ENCODE data around the gene RAB35.

Gene RAB35

GRCh38 chr12:120077260-120077659, 39.3 kb downstream of the RAB35 start:
- H3K4me2 ChIP-seq (ENCODE audit: low read length): no peak overlapping the region
- H3K9me3 ChIP-seq (replicated peaks; ENCODE audit: low read length): no peaks in the 10 kb centered on the region
- no peak overlapping the region for H3K9ac ChIP-seq (ENCODE audit: low read depth, low read length)
- peaks cover 38% of the 10 kb centered on the region for H3K27me3 ChIP-seq (ENCODE audit: control insufficient read depth, insufficient read depth, low read length)
- H3K36me3 ChIP-seq (ENCODE audit: insufficient read depth, low read length): no peaks in the 10 kb centered on the region
- no peak overlapping the region for H3K4me3 ChIP-seq (ENCODE audit: low read length)
- no peaks in the 10 kb centered on the region for H3K4me1 ChIP-seq (ENCODE audit: control insufficient read depth, insufficient read depth, low read length)

GRCh38 chr12:120076651-120077050, 39.9 kb downstream of the RAB35 start:
- no peak overlapping the region for H3K9ac ChIP-seq (ENCODE audit: low read depth, low read length)
- no peak overlapping the region for H3K4me3 ChIP-seq (ENCODE audit: low read length)
- H3K9me3 ChIP-seq (replicated peaks; ENCODE audit: low read length): no peaks in the 10 kb centered on the region
- H3K36me3 ChIP-seq (ENCODE audit: insufficient read depth, low read length): no peaks in the 10 kb centered on the region
- H3K4me1 ChIP-seq (ENCODE audit: control insufficient read depth, insufficient read depth, low read length): no peaks in the 10 kb centered on the region
- no peak overlapping the region for H3K4me2 ChIP-seq (ENCODE audit: low read length)
- peaks cover 43% of the 10 kb centered on the region for H3K27me3 ChIP-seq (ENCODE audit: control insufficient read depth, insufficient read depth, low read length)

DNA sequence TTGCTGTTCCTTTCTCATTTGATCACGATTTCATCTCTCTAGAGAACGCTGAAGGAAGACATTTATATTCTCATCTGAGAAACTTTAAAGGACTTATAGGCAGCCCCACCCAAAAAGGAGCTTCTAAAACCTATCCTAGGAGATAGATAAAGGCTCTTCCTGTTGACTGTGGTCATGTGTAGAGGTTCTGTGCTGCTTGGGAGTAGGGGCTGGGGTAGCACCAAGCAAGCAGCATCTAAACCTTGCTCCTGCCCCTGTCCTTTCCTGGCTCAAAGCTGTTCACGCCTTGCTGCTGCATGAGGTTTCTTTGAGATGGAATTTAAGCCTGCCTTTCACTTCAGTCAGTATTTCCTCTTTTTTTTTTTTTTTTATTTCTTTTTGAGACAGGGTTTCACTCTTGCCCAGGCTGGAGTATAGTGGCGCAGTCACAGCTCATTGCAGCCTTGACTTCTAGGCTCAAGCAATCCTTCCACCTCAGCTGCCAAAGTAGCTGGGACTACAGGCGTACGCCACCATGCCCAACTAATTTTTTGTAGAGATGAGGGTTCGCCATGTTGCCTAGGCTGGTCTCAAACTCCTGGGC, 41.4 kb downstream of the RAB35 start:
- Histone ChIP-seq H3K4me1 (ENCODE audit: control insufficient read depth, insufficient read depth, low read length) (no peaks in the 10 kb centered on the region), H3K9ac (ENCODE audit: low read depth, low read length) (no peak overlapping the region), H3K27me3 (ENCODE audit: control insufficient read depth, insufficient read depth, low read length) (peaks cover 36% of the 10 kb centered on the region), H3K4me3 (ENCODE audit: low read length) (no peak overlapping the region), H3K4me2 (ENCODE audit: low read length) (no peak overlapping the region), H3K36me3 (ENCODE audit: insufficient read depth, low read length) (no peaks in the 10 kb centered on the region), H3K9me3 (replicated peaks; ENCODE audit: low read length) (no peaks in the 10 kb centered on the region)

- H3K4me2 ChIP-seq (ENCODE audit: low read length): no peak overlapping the region
- peaks cover 48% of the 10 kb centered on the region for H3K27me3 ChIP-seq (ENCODE audit: control insufficient read depth, insufficient read depth, low read length)
- no peaks in the 10 kb centered on the region for H3K36me3 ChIP-seq (ENCODE audit: insufficient read depth, low read length)
- no peak overlapping the region for H3K9ac ChIP-seq (ENCODE audit: low read depth, low read length)
- H3K9me3 ChIP-seq (replicated peaks; ENCODE audit: low read length): no peaks in the 10 kb centered on the region
- no peak overlapping the region for H3K4me3 ChIP-seq (ENCODE audit: low read length)
- no peaks in the 10 kb centered on the region for H3K4me1 ChIP-seq (ENCODE audit: control insufficient read depth, insufficient read depth, low read length)
Measured at GRCh38 chr12:120072472-120073249, 43.9 kb downstream of the RAB35 start.

GRCh38 chr12:120071493-120072020, 45.0 kb downstream of the RAB35 start:
- no peak overlapping the region for H3K4me3 ChIP-seq (ENCODE audit: low read length)
- no peak overlapping the region for H3K9ac ChIP-seq (ENCODE audit: low read depth, low read length)
- no peak overlapping the region for H3K4me2 ChIP-seq (ENCODE audit: low read length)
- H3K4me1 ChIP-seq (ENCODE audit: control insufficient read depth, insufficient read depth, low read length): no peaks in the 10 kb centered on the region
- H3K9me3 ChIP-seq (replicated peaks; ENCODE audit: low read length): no peaks in the 10 kb centered on the region
- peaks cover 45% of the 10 kb centered on the region for H3K27me3 ChIP-seq (ENCODE audit: control insufficient read depth, insufficient read depth, low read length)
- no peaks in the 10 kb centered on the region for H3K36me3 ChIP-seq (ENCODE audit: insufficient read depth, low read length)

DNA sequence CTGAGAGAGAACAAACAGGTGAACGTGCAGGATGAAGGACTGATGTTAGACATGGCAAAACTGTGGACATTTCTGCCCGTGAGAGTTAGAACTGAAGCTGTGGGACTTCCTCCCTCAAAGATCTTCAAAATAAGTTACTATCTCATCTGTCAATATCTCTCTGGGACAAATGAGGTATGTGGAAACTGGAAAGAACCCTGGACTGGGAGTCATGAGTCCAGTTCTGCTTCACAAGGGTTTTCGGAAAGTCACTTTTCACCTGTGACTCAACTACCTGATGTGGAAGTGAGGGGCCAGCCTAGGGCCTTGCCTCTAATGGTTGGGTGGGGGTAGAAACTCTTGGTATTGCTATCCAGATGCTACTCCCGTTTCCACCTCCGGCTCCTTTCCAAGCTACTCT, 47.3 kb downstream of the RAB35 start:
- no peaks in the 10 kb centered on the region for H3K9me3 ChIP-seq (replicated peaks; ENCODE audit: low read length)
- no peaks in the 10 kb centered on the region for H3K4me1 ChIP-seq (ENCODE audit: control insufficient read depth, insufficient read depth, low read length)
- H3K4me3 ChIP-seq (ENCODE audit: low read length): no peak overlapping the region
- no peak overlapping the region for H3K9ac ChIP-seq (ENCODE audit: low read depth, low read length)
- peaks cover 53% of the 10 kb centered on the region for H3K27me3 ChIP-seq (ENCODE audit: control insufficient read depth, insufficient read depth, low read length)
- no peaks in the 10 kb centered on the region for H3K36me3 ChIP-seq (ENCODE audit: insufficient read depth, low read length)
- no peak overlapping the region for H3K4me2 ChIP-seq (ENCODE audit: low read length)

GRCh38 chr12:120067901-120068300, 48.7 kb downstream of the RAB35 start:
- Histone ChIP-seq H3K27me3 (ENCODE audit: control insufficient read depth, insufficient read depth, low read length) (peaks cover 65% of the 10 kb centered on the region), H3K4me3 (ENCODE audit: low read length) (no peak overlapping the region), H3K9me3 (replicated peaks; ENCODE audit: low read length) (no peaks in the 10 kb centered on the region), H3K9ac (ENCODE audit: low read depth, low read length) (no peak overlapping the region), H3K4me2 (ENCODE audit: low read length) (no peak overlapping the region), H3K4me1 (ENCODE audit: control insufficient read depth, insufficient read depth, low read length) (no peaks in the 10 kb centered on the region), H3K36me3 (ENCODE audit: insufficient read depth, low read length) (no peaks in the 10 kb centered on the region)

- Histone ChIP-seq H3K27me3 (ENCODE audit: control insufficient read depth, insufficient read depth, low read length) (peaks cover 71% of the 10 kb centered on the region), H3K36me3 (ENCODE audit: insufficient read depth, low read length) (no peaks in the 10 kb centered on the region), H3K4me2 (ENCODE audit: low read length) (no peak overlapping the region), H3K9ac (ENCODE audit: low read depth, low read length) (no peak overlapping the region), H3K9me3 (replicated peaks; ENCODE audit: low read length) (no peaks in the 10 kb centered on the region), H3K4me1 (ENCODE audit: control insufficient read depth, insufficient read depth, low read length) (no peaks in the 10 kb centered on the region), H3K4me3 (ENCODE audit: low read length) (no peak overlapping the region)
Measured at GRCh38 chr12:120067084-120067869, 49.3 kb downstream of the RAB35 start.

DNA sequence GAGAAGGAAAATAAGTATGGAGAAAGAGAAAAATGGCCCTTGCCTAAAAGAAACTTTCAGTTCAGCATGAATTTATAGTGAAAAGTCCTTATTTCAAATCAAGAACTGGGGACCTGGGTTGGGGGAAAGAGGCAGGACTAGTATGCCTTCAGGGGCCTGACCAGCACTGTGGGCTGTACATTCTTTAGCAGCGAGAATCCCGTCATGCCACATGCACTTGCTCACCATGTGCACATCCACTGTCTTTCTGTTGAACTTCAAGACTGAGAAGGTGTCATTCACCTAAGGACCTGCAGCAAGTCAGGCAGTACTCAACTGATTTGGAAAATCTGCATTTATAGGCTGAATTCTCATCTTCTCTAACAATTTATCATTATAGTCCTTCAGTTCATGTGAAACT, 50.2 kb downstream of the RAB35 start:
- peaks cover 75% of the 10 kb centered on the region for H3K27me3 ChIP-seq (ENCODE audit: control insufficient read depth, insufficient read depth, low read length)
- no peaks in the 10 kb centered on the region for H3K9me3 ChIP-seq (replicated peaks; ENCODE audit: low read length)
- H3K4me1 ChIP-seq (ENCODE audit: control insufficient read depth, insufficient read depth, low read length): no peaks in the 10 kb centered on the region
- H3K9ac ChIP-seq (ENCODE audit: low read depth, low read length): no peak overlapping the region
- H3K36me3 ChIP-seq (ENCODE audit: insufficient read depth, low read length): no peaks in the 10 kb centered on the region
- no peak overlapping the region for H3K4me3 ChIP-seq (ENCODE audit: low read length)
- no peak overlapping the region for H3K4me2 ChIP-seq (ENCODE audit: low read length)

DNA sequence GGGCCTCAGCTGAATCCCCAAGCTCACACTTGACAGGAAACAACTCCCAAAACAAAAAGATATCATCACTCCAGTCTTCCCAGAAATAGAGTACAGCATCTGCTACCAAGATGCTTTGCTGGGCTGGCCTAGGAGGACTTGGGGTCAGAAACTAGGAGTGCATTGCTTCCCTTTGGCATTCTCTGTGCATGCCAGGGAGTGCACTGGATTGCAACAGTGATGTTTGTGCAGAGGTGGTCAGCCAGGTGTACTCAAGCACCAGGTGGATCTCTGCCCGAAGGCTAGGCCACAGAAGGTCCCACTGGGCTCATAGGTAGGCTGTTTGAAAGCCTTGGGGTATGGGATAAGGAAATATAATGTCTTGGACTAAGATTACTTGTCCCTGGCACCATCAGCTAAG, 51.1 kb downstream of the RAB35 start:
- Histone ChIP-seq H3K4me1 (ENCODE audit: control insufficient read depth, insufficient read depth, low read length) (no peaks in the 10 kb centered on the region), H3K9ac (ENCODE audit: low read depth, low read length) (no peak overlapping the region), H3K4me2 (ENCODE audit: low read length) (no peak overlapping the region), H3K4me3 (ENCODE audit: low read length) (no peak overlapping the region), H3K36me3 (ENCODE audit: insufficient read depth, low read length) (no peaks in the 10 kb centered on the region), H3K27me3 (ENCODE audit: control insufficient read depth, insufficient read depth, low read length) (peaks cover 83% of the 10 kb centered on the region), H3K9me3 (replicated peaks; ENCODE audit: low read length) (no peaks in the 10 kb centered on the region)

DNA sequence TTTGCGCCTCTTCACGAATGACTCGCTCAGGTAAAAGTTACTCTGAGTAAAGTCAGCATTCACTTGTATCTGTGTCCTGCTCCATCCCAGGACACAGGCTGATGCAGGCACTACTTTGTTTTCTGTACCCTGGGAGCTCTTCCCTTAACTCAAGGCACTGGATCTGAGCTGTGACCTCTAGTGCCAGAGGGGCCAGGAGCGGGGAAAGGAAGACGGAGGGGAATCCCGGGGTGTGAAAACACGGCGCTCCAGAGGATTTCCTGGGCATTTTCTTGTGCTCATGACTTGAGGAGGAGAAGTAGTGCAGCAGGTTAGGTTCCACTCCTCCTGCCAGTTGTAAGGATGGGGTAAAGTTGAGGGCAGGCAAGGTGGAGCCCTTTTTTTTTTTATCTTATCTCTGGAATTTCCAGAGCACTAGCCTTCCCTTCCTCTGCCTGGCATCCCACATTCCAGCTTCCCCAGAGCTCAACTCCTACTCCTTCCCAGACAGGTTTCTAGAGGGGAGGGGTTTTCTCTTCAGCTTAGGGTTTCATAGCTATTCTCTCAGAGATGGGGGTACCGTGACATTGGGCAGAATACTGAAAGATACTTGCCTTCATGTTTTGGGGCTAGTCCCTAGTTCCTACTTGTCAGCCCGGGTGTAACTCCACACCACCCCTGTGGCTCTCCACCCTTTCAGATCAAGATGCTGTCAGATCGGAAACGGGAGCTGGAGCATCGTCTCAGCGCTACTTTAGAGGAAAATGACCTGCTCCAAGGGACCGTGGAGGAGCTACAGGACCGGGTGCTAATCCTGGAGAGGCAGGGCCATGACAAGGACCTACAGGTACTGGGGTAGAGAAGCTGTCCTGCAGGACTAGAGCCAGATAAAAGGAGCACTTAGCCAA, 52.3 kb downstream of the RAB35 start:
- Histone ChIP-seq H3K36me3 (ENCODE audit: insufficient read depth, low read length) (no peaks in the 10 kb centered on the region), H3K9me3 (replicated peaks; ENCODE audit: low read length) (no peaks in the 10 kb centered on the region), H3K4me1 (ENCODE audit: control insufficient read depth, insufficient read depth, low read length) (no peaks in the 10 kb centered on the region), H3K4me2 (ENCODE audit: low read length) (no peak overlapping the region), H3K4me3 (ENCODE audit: low read length) (no peak overlapping the region), H3K27me3 (ENCODE audit: control insufficient read depth, insufficient read depth, low read length) (peaks cover 84% of the 10 kb centered on the region), H3K9ac (ENCODE audit: low read depth, low read length) (no peak overlapping the region)

Data from skeletal muscle satellite cell (primary cell).